GM19099 (cell line): ENCODE measurements around the gene MAML3.

Experiments used
- POLR2A ChIP-seq: IDR thresholded peaks from 3 replicates; pipeline ENCODE4 v1.6.1; 2011; ENCODE audit warnings: low read depth; ENCODE audit not compliant: insufficient read length; ENCODE audit errors: extremely low read depth

The MAML3 gene

GRCh38 chr4:139854668-139855403, 299.1 kb downstream of the MAML3 start:
- no peak for TF ChIP-seq POLR2A

GRCh38 chr4:139853309-139853708, 300.7 kb downstream of the MAML3 start:
- no peak for TF ChIP-seq POLR2A

- no peak for TF ChIP-seq POLR2A
These were observed 301.2 kb downstream of the MAML3 start for GRCh38 chr4:139852612-139853269.

- no peak for TF ChIP-seq POLR2A
These were observed 302.3 kb downstream of the MAML3 start for GRCh38 chr4:139851639-139852038.

GRCh38 chr4:139851133-139851532, 302.9 kb downstream of the MAML3 start:
- TF ChIP-seq POLR2A: no peak

GRCh38 chr4:139849219-139849618, 304.8 kb downstream of the MAML3 start:
- TF ChIP-seq POLR2A: no peak

GRCh38 chr4:139848028-139848427, 306.0 kb downstream of the MAML3 start:
- no peak for TF ChIP-seq POLR2A

GRCh38 chr4:139847602-139848001, 306.4 kb downstream of the MAML3 start:
- TF ChIP-seq POLR2A: no peak

- TF ChIP-seq POLR2A: no peak
These were observed 307.2 kb downstream of the MAML3 start for GRCh38 chr4:139846766-139847165.

GRCh38 chr4:139845453-139846093, 308.4 kb downstream of the MAML3 start:
- no peak for TF ChIP-seq POLR2A

- no peak for TF ChIP-seq POLR2A
These were observed 309.4 kb downstream of the MAML3 start for GRCh38 chr4:139844459-139845036.

- TF ChIP-seq POLR2A: no peak
These were observed 309.9 kb downstream of the MAML3 start for GRCh38 chr4:139844057-139844456.

- TF ChIP-seq POLR2A: no peak
These were observed 310.3 kb downstream of the MAML3 start for GRCh38 chr4:139843641-139844040.

GRCh38 chr4:139841464-139842195, 312.4 kb downstream of the MAML3 start:
- no peak for TF ChIP-seq POLR2A

GRCh38 chr4:139840773-139841172, 313.2 kb downstream of the MAML3 start:
- TF ChIP-seq POLR2A: no peak

- no peak for TF ChIP-seq POLR2A
These were observed 314.5 kb downstream of the MAML3 start for GRCh38 chr4:139839403-139840031.
